Ishikawa (cell line): Measurements from ENCODE around the gene RGPD4.

Experiments used
- CEBPB ChIP-seq: IDR thresholded peaks from 2 replicates; pipeline ENCODE4 v1.6.1; 2012
- CREB1 ChIP-seq: IDR thresholded peaks from 2 replicates; pipeline ENCODE4 v1.6.1; 2012; ENCODE audit warnings: low read depth
- EGR1 ChIP-seq: IDR thresholded peaks from 2 replicates; pipeline ENCODE4 v1.6.1; 2012
- EP300 ChIP-seq: IDR thresholded peaks from 2 replicates; pipeline ENCODE4 v1.6.1; 2012; ENCODE audit warnings: borderline replicate concordance
- MAX ChIP-seq: IDR thresholded peaks from 2 replicates; pipeline ENCODE4 v1.6.1; 2012
- REST ChIP-seq: IDR thresholded peaks from 2 replicates; pipeline ENCODE4 v1.6.1; 2012; ENCODE audit warnings: low read depth, mild to moderate bottlenecking
- TAF1 ChIP-seq: IDR thresholded peaks from 2 replicates; pipeline ENCODE4 v1.6.1; 2012; ENCODE audit warnings: low read depth, mild to moderate bottlenecking
- TCF12 ChIP-seq: IDR thresholded peaks from 2 replicates; pipeline ENCODE4 v1.6.1; 2012; ENCODE audit warnings: low read depth
- TEAD4 ChIP-seq: IDR thresholded peaks from 2 replicates; pipeline ENCODE4 v1.6.1; 2012
- YY1 ChIP-seq: IDR thresholded peaks from 2 replicates; pipeline ENCODE4 v1.6.1; 2012; ENCODE audit warnings: low read depth
- ZBTB7A ChIP-seq: IDR thresholded peaks from 2 replicates; pipeline ENCODE4 v1.6.1; 2012; ENCODE audit warnings: low read depth

- no peak for TF ChIP-seq CEBPB
- no peak for TF ChIP-seq REST
- no peak for TF ChIP-seq MAX
- TF ChIP-seq TAF1, result no peak
- TF ChIP-seq TCF12, result no peak
- no peak for TF ChIP-seq TEAD4
- TF ChIP-seq EP300, result no peak
- TF ChIP-seq CREB1, result no peak
- TF ChIP-seq YY1, result no peak
- no peak for TF ChIP-seq EGR1
- TF ChIP-seq ZBTB7A, result no peak
Observed at GRCh38 chr2:107811411-107811810, 15.3 kb upstream of the RGPD4 start.
